Subcutaneous abdominal adipose tissue (tissue), 5 donors: ENCODE measurements around the gene THADA.

Source experiments
- H3K27ac ChIP-seq: one replicate; pipeline ENCODE4 v1.7.0; 2013; ENCODE audit warnings: low read depth, mild to moderate bottlenecking, inconsistent platforms, low read length, moderate library complexity
- H3K27me3 ChIP-seq, 5 donors: one replicate each; pipeline ENCODE4 v1.7.0; 2013; ENCODE audit warnings: low read length in 5 of 5, inconsistent platforms in 1 of 5; ENCODE audit not compliant: control insufficient read depth in 5 of 5, insufficient read depth in 4 of 5
- H3K36me3 ChIP-seq, 5 donors: one replicate each; pipeline ENCODE4 v1.7.0; 2013; ENCODE audit warnings: low read length in 5 of 5; ENCODE audit not compliant: control insufficient read depth in 5 of 5, insufficient read depth in 5 of 5
- H3K4me1 ChIP-seq, 5 donors: one replicate each; pipeline ENCODE4 v1.7.0; 2013; ENCODE audit warnings: low read length in 5 of 5, mild to moderate bottlenecking in 3 of 5, moderate library complexity in 1 of 5; ENCODE audit not compliant: control insufficient read depth in 5 of 5, insufficient read depth in 5 of 5
- H3K4me3 ChIP-seq, 5 donors: one replicate each; pipeline ENCODE4 v1.7.0; 2013; ENCODE audit warnings: low read length in 5 of 5, low read depth in 1 of 5
- H3K9ac ChIP-seq, 5 donors: one replicate each; pipeline ENCODE4 v1.7.0; 2013; ENCODE audit warnings: low read length in 5 of 5, mild to moderate bottlenecking in 4 of 5, moderate library complexity in 3 of 5
- H3K9me3 ChIP-seq, 5 donors: one replicate each; pipeline ENCODE4 v1.7.0; 2013; ENCODE audit warnings: low read length in 5 of 5; ENCODE audit not compliant: control insufficient read depth in 5 of 5
- donor health status: healthy.
- donor health status: healthy.
- donor health status: healthy.
- donor health status: healthy.
- donor health status: healthy.

Gene THADA

DNA sequence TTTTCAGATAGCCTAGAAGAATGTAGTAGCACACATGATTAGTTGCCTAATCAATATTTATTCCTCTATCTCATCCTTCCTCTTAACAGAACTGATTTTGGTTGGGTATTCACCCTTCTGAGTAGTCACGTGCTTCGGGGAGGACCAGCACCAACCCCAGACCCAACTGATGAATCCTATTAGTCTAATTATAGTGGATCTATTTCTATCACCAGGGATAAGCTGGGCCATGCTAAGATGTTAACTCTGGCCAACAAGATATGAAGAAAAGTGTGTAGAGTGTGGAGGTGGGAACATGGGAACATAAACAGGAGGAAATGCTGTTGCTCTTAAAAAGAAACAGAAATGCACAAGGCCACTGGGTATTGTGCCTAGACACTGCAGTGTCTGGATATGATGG, 119.9 kb downstream of the THADA start:
- Histone ChIP-seq H3K4me3 (no peak overlapping the region), H3K4me1 (peaks cover 0 to 10% (median 2%) of the 10 kb centered on the region in 5 donors), H3K27ac (no peak overlapping the region), H3K9me3 (no peaks in the 10 kb centered on the region), H3K36me3 (peaks cover 0 to 8% (median 3%) of the 10 kb centered on the region in 5 donors), H3K27me3 (no peaks in the 10 kb centered on the region), H3K9ac (no peak overlapping the region)

DNA sequence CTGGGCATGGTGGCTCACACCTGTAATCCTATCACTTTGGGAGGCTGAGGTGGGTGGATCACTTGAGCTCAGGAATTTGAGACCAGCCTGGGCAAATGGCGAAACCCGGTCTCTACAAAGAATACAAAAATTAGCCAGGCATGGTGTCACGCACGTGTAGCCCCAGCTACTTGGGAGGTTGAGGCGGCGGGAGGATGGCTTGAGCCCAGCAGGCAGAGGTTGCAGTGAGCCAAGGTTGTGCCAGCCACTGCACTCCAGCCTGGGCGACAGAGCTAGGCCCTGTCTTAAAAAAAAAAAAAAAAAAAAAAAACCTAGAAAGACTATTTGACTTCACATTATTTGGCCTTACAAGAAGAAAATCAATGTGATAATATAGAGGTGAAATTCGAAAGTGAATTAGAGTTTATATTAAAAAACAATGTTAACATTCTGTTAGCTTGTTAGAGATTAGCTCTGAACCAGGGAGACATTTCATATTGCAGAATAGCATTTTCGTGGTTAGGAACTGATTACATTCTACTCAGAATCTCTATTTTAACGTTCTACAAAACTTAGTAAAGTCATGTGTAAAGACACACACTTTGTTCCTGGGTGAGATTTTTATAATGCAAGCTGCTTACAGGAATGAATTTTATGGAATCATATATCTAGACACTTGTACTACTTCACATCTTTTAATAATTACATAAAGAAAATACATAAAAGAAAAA, 120.5 kb downstream of the THADA start:
- Histone ChIP-seq H3K9me3 (no peaks in the 10 kb centered on the region), H3K27me3 (no peaks in the 10 kb centered on the region), H3K4me1 (peaks cover 0 to 10% (median 2%) of the 10 kb centered on the region in 5 donors), H3K36me3 (peaks cover 0 to 8% (median 3%) of the 10 kb centered on the region in 5 donors), H3K9ac (no peak overlapping the region), H3K4me3 (no peak overlapping the region), H3K27ac (no peak overlapping the region)

DNA sequence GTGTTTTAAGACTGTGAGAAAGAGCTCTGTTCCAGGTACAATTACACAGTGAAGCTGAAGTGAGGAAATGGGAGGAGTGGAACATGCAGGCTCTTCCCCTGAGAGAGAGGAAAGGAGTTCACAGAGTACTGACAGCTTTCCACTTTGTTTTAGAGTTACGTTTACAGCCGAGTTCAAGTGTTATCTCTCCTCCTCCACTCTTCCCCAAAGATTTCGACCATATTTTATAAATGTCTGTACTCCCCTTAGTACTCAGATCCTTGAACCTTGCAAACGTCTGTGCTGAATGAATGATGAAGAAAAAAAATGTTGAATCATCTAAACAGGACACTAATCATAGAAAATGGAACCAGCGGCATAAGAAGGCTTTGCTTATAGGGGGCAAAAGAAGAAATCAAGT, 121.6 kb downstream of the THADA start:
- Histone ChIP-seq H3K4me3 (no peak overlapping the region), H3K27ac (no peak overlapping the region)

DNA sequence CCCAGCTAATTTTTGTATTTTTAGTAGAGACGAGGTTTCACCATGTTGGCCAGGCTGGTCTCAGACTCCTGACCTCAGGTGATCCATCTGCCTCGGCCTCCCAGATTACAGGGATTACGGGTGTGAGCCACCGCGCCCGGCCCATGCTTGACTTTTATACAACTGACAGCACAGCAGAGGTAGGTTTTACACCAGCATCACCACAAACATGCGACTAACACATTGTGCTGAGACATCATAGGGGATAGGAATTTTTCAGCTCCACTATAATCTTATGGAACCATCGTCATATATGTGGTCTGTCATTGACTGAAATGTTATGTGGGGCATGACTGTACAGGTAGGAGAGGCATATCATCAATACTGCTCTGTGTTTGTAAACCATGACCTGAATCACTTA, 122.1 kb downstream of the THADA start:
- Histone ChIP-seq H3K4me3 (no peak overlapping the region), H3K9me3 (no peaks in the 10 kb centered on the region), H3K27ac (no peak overlapping the region), H3K27me3 (no peaks in the 10 kb centered on the region), H3K9ac (no peak overlapping the region), H3K36me3 (peaks cover 0 to 8% (median 0%) of the 10 kb centered on the region in 5 donors), H3K4me1 (peaks cover 0 to 8% (median 4%) of the 10 kb centered on the region in 5 donors)

More for the DNA sequence above, 121.6 kb downstream of the THADA start:
- Histone ChIP-seq H3K9me3 (no peaks in the 10 kb centered on the region), H3K27me3 (no peaks in the 10 kb centered on the region), H3K36me3 (peaks cover 0 to 8% (median 0%) of the 10 kb centered on the region in 5 donors), H3K4me1 (peaks cover 0 to 10% (median 2%) of the 10 kb centered on the region in 5 donors), H3K9ac (no peak overlapping the region)

DNA sequence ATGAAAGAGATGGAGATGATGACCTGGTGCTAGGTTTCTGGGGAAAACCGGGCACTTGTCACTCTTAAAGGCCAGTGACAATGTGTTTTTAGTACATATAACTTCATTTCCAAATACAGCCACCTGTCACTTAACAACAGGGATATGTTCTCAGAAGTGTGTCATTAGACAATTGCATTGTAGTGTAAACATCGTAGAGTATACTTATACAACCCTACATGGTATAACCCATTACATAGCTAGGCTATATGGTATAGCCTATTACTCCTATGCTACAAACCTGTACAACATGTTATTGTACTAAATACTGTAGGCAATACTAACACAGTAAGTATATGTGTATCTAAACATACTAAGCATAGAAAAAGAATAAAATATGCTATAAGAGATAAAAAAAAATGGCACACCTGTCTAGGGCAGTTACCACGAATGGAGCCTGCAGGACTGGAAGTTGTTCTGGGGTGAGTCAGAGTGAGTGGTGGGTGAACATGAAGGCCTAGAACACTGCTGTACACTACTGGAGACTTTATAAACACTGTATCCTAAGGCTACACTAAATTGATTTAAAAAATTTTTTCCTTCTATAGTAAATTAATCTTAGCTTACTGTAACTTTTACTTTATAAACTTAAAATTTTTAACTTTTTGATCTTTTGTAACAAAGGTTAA, 123.2 kb downstream of the THADA start:
- no peak overlapping the region for H3K9ac ChIP-seq
- H3K36me3 ChIP-seq: peaks cover 0 to 8% (median 0%) of the 10 kb centered on the region in 5 donors
- H3K27me3 ChIP-seq: no peaks in the 10 kb centered on the region
- peaks cover 0 to 4% (median 2%) of the 10 kb centered on the region in 5 donors for H3K4me1 ChIP-seq
- no peak overlapping the region for H3K4me3 ChIP-seq
- H3K9me3 ChIP-seq: no peaks in the 10 kb centered on the region
- no peak overlapping the region for H3K27ac ChIP-seq

DNA sequence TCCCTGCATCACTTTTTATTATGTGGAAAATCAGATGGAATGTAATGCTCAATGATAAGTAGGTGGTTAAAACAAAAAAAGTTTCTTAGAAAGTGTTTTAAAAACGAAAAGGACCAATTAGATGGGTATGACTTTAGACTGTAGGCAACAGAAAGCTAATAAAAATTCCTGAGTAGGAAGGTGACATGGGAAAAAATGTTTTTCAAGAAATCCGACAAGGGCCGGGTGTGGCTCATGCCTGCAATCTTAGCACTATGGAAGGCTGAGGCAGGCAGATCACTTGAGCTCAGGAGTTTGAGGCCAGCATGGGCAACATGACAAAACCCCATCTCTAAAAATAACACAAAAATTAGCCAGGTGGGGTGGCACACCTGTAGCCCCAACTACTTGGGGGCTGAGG, 126.1 kb downstream of the THADA start:
- no peak overlapping the region for H3K9ac ChIP-seq
- no peak overlapping the region for H3K4me3 ChIP-seq
- H3K9me3 ChIP-seq: no peaks in the 10 kb centered on the region
- H3K27me3 ChIP-seq: no peaks in the 10 kb centered on the region
- H3K36me3 ChIP-seq: peaks cover 0 to 8% (median 0%) of the 10 kb centered on the region in 5 donors
- peaks cover 0 to 12% (median 5%) of the 10 kb centered on the region in 5 donors for H3K4me1 ChIP-seq
- H3K27ac ChIP-seq: no peak overlapping the region

DNA sequence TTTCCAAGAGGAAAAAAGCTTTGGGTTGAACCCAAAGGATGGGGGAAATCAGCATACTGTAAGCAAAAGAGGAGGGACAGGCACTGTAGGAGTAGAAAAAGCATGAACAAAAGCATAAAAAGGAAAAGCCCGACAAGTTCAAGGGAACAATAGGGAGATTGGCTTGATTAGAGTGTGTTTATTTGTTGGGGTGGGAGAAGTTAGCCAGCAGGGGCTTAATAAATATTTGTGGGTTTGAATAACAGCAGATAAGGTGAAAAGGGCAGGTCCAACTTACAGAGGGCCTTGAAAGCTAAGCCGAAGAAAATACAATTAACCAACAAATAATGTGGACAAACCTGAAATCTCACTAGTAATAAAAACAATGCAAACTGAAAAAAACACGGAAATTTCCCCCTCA, 126.7 kb downstream of the THADA start:
- Histone ChIP-seq H3K4me1 (peaks cover 0 to 18% (median 10%) of the 10 kb centered on the region in 5 donors), H3K9ac (no peak overlapping the region), H3K36me3 (peaks cover 0 to 7% (median 0%) of the 10 kb centered on the region in 5 donors), H3K27me3 (no peaks in the 10 kb centered on the region), H3K9me3 (no peaks in the 10 kb centered on the region), H3K27ac (peak overlapping the region; percentile 12), H3K4me3 (no peak overlapping the region)

DNA sequence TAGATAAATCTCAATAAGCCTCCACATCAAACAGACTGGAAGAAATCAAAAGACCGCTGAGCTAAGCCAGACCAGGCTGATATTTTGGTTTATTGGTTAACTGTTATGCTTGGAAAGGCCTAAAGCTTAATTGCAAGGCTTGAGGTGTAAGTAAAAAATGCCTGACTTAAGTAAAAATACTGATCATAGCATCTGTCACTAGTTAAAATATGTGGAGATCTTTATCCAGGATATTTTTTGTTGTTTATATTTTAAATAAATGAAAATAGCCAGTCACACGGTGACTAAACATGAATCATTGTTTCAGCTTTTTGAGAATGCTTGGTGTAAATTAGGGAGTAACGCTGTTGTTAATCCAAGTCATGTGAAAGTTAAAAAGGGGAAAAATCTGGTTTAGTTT, 127.9 kb downstream of the THADA start:
- Histone ChIP-seq H3K4me3 (no peak overlapping the region), H3K27ac (peak overlapping the region; percentile 15), H3K36me3 (peaks cover 0 to 4% (median 0%) of the 10 kb centered on the region in 5 donors), H3K27me3 (no peaks in the 10 kb centered on the region), H3K4me1 (peaks cover under 1 to 30% (median 22%) of the 10 kb centered on the region in 5 donors), H3K9me3 (no peaks in the 10 kb centered on the region), H3K9ac (no peak overlapping the region)

DNA sequence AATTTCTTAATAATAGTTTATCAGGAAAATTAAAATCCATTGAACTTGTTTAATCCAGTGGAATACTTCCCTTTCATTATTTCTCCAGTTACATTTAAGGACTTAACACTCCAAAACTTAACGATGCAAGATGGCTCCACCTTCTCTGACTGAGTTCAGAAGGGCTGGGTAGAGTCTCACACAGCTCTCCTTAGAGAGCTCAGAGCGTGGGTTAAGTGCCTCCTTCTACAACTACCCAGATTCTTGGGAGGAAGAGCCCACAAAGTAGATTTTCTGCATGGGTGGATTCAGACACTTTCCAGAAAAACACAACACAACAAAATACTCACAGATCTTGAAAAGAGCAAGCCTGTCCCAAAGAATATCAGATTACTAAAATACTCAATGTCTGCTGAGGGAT, 130.6 kb downstream of the THADA start:
- H3K4me3 ChIP-seq: no peak overlapping the region
- H3K9me3 ChIP-seq: no peaks in the 10 kb centered on the region
- peak overlapping the region; percentile 93 for H3K27ac ChIP-seq
- no peaks in the 10 kb centered on the region for H3K27me3 ChIP-seq
- no peak overlapping the region for H3K9ac ChIP-seq
- no peaks in the 10 kb centered on the region for H3K36me3 ChIP-seq
- H3K4me1 ChIP-seq: peaks cover 5 to 56% (median 46%) of the 10 kb centered on the region in 5 donors

DNA sequence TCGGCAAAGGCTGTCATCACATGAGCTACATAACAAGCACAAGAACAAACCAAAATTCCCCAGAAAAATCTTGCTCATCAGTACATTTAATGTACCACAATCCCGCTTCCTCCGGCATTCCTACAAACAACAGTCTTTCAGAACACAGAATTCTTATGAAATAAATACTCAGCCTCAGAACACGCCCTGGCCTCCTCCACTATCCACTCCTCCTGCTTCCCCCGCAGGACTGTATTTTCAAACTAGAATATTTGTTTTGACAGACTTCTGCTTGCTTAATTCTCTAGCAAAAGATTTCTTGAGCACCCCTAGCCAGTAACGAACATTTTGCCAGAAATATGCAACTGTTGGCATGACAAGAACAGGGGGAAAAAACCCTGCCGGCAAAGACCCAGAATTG, 131.2 kb downstream of the THADA start:
- no peaks in the 10 kb centered on the region for H3K36me3 ChIP-seq
- no peaks in the 10 kb centered on the region for H3K27me3 ChIP-seq
- H3K27ac ChIP-seq: peak overlapping the region; percentile 93
- no peak overlapping the region for H3K4me3 ChIP-seq
- H3K4me1 ChIP-seq: peaks cover 5 to 62% (median 50%) of the 10 kb centered on the region in 5 donors
- H3K9ac ChIP-seq: peak overlapping the region in 1 of 5 donors; percentile 51
- H3K9me3 ChIP-seq: no peaks in the 10 kb centered on the region
